K562 (cell line): ENCODE results near the gene KCNH3. TPM values are rescaled to one million over a fixed set of nuclear protein-coding genes. Genes with fewer than 3 reads are reported as not detected.
A peak's percentile ranks its signal among the peaks of the same experiment; 100 is the strongest.

Experiments used
- ATAC-seq: fragments of 200-7000 bp; cut with Tn5 transposase; 3 replicates; pipeline ENCODE4 v1.9.1; 2020; ENCODE audit warnings: moderate library complexity
- BruUV-seq: library from RNA; stranded (reverse); fragments of 400-500 nt; replicated peaks from 2 replicates; lab custom pipeline; 2021; lab: Mats Ljungman, UMichigan
- CTCF ChIA-PET: fragments of 300-600 bp; formaldehyde crosslinking; extraction: SDS; loops from one replicate; lab custom pipeline; 2021; ENCODE audit warnings: low intra/inter-chr PET ratio; lab: Yijun Ruan, JAX
- POLR2A ChIA-PET: fragments of 300-600, 350-650 bp; sonication (Branson Sonifier 250); formaldehyde crosslinking; extraction: SDS; loops from one replicate; lab custom pipeline; 2021; ENCODE audit warnings: antibody characterized with exemption, inconsistent platforms; lab: Yijun Ruan, JAX
- DNase-seq, 4 experiments: peaks; one replicate each; pipeline versions ENCODE4 v3.0.0 to v3.0.0-alpha.2; 2011 to 2018; ENCODE audit warnings: low spot score in 3 of 4, mixed read lengths in 3 of 4; ENCODE audit errors: extremely low read depth in 1 of 4
- FAIRE-seq: peaks from 2 replicates; lab custom pipeline; 2011; peaks lifted over from hg19 to GRCh38; lab: Jason Lieb, UNC
- H2AFZ ChIP-seq: 2 replicates; pipeline ENCODE4 v1.6.0; 2011; ENCODE audit warnings: low read depth, low read length, control low read depth, inconsistent platforms
- H3K27ac ChIP-seq: fragments of 200-600 bp; 3 replicates; pipeline ENCODE4 v1.8.0; 2011; ENCODE audit warnings: low read depth, mild to moderate bottlenecking, control low read depth, inconsistent platforms, low read length, moderate library complexity, mixed read lengths; ENCODE audit errors: extremely low read depth
- H3K27me3 ChIP-seq, 2 experiments: fragments of 300-600 bp in 1 of 2; 2 replicates in 1 of 2; 3 replicates in 1 of 2; pipeline versions ENCODE4 v1.6.0 to v1.8.0; 2011; ENCODE audit warnings: inconsistent platforms in 2 of 2, low read length in 2 of 2, mild to moderate bottlenecking in 1 of 2, mixed read lengths in 1 of 2, moderate library complexity in 1 of 2; ENCODE audit not compliant: control insufficient read depth in 2 of 2, insufficient read depth in 2 of 2
- H3K36me3 ChIP-seq: fragments of 300-600 bp; 3 replicates; pipeline ENCODE4 v1.8.0; 2011; ENCODE audit warnings: mild to moderate bottlenecking, low read length, inconsistent platforms; ENCODE audit not compliant: control insufficient read depth, insufficient read depth
- H3K4me1 ChIP-seq, 2 experiments: fragments of 200-600 bp in 1 of 2; replicated peaks in 1 of 2; 2 replicates in 1 of 2; 3 replicates in 1 of 2; pipeline versions ENCODE4 v1.5.1 to v1.8.0; 2011; ENCODE audit warnings: inconsistent platforms in 2 of 2, low read length in 2 of 2, mild to moderate bottlenecking in 1 of 2, mixed read lengths in 1 of 2, moderate library complexity in 1 of 2; ENCODE audit not compliant: control insufficient read depth in 2 of 2, insufficient read depth in 2 of 2
- H3K4me2 ChIP-seq: 2 replicates; pipeline ENCODE4 v1.6.1; 2011; ENCODE audit warnings: low read length, control low read depth, inconsistent platforms, mixed read lengths; ENCODE audit not compliant: insufficient read depth
- H3K4me3 ChIP-seq: fragments of 200-600 bp; sonication (generic), shearing (Covaris generic); 2 replicates; pipeline ENCODE4 v1.5.1; 2016; ENCODE audit warnings: control low read depth, inconsistent platforms
- H3K79me2 ChIP-seq: fragments of 200-600 bp; 3 replicates; pipeline ENCODE4 v1.8.0; 2011; ENCODE audit warnings: low read length, inconsistent platforms; ENCODE audit not compliant: control insufficient read depth, insufficient read depth
- H3K9ac ChIP-seq, 2 experiments: 2 replicates each; pipeline versions ENCODE4 v1.6.0 to v1.6.1; 2011; ENCODE audit warnings: low read depth in 2 of 2, low read length in 2 of 2, control low read depth in 1 of 2, inconsistent platforms in 1 of 2, mild to moderate bottlenecking in 1 of 2, mixed read lengths in 1 of 2; ENCODE audit not compliant: insufficient read depth in 1 of 2
- H3K9me1 ChIP-seq: one replicate; pipeline ENCODE4 v1.6.0; 2011; ENCODE audit warnings: inconsistent platforms, mild to moderate bottlenecking, low read length, moderate library complexity; ENCODE audit not compliant: control insufficient read depth, insufficient read depth
- H3K9me3 ChIP-seq: replicated peaks from 2 replicates; pipeline ENCODE4 v1.5.1; 2011; ENCODE audit warnings: low read depth, low read length, inconsistent platforms; ENCODE audit not compliant: control insufficient read depth, insufficient read depth
- H4K20me1 ChIP-seq: replicated peaks from 2 replicates; pipeline ENCODE4 v1.6.1; 2011; ENCODE audit warnings: low read length, inconsistent platforms, mixed read lengths; ENCODE audit not compliant: control insufficient read depth, insufficient read depth
- ARID4B ChIP-seq: sonication (generic); formaldehyde crosslinking; IDR thresholded peaks from 2 replicates; pipeline ENCODE4 v1.8.0; 2022; ENCODE audit warnings: mild to moderate bottlenecking, missing genetic modification reagents
- E2F5 ChIP-seq: sonication (generic); formaldehyde crosslinking; IDR thresholded peaks from 2 replicates; pipeline ENCODE4 v1.8.0; 2022; ENCODE audit warnings: mild to moderate bottlenecking, missing genetic modification reagents
- FOXJ2 ChIP-seq: fragments of 200-800 bp; sonication (Bioruptor generic); IDR thresholded peaks from 2 replicates; pipeline ENCODE4 v1.6.1; 2016; ENCODE audit warnings: missing genetic modification characterization, missing compliant biosample characterization
- HIVEP1 ChIP-seq: fragments of 250-450 bp; sonication (Bioruptor Pico); IDR thresholded peaks from 2 replicates; pipeline ENCODE4 v1.4.0; 2020; ENCODE audit warnings: mild to moderate bottlenecking
- PBX2 ChIP-seq, 2 experiments: IDR thresholded peaks in 1 of 2; conservative IDR thresholded peaks in 1 of 2; 2 replicates each; pipeline ENCODE4 v1.6.1; 2016; ENCODE audit warnings: low read depth in 2 of 2, mild to moderate bottlenecking in 1 of 2, missing compliant biosample characterization in 1 of 2, missing genetic modification characterization in 1 of 2, moderate library complexity in 1 of 2
- SAP30 ChIP-seq: fragments of 200-600 bp; sonication (generic); IDR thresholded peaks from 2 replicates; pipeline ENCODE4 v1.6.1; 2012; ENCODE audit warnings: borderline replicate concordance, low read depth, mild to moderate bottlenecking, moderate library complexity, low read length, control low read depth, inconsistent platforms; ENCODE audit not compliant: insufficient read depth, poor library complexity, severe bottlenecking
- SP1 ChIP-seq: sonication (generic); formaldehyde crosslinking; IDR thresholded peaks from 2 replicates; pipeline ENCODE4 v1.8.1; 2022; ENCODE audit warnings: mild to moderate bottlenecking, missing genetic modification reagents
- TEAD1 ChIP-seq, 2 experiments: fragments of 450-650 bp in 1 of 2; sonication (generic) in 1 of 2; formaldehyde crosslinking; IDR thresholded peaks; 2 replicates each; pipeline versions ENCODE4 v1.4.0 to v1.8.0; 2020 to 2022; ENCODE audit warnings: mild to moderate bottlenecking in 2 of 2, missing genetic modification reagents in 1 of 2
- ZNF511 ChIP-seq: sonication (generic); formaldehyde crosslinking; IDR thresholded peaks from 2 replicates; pipeline ENCODE4 v1.8.0; 2022; ENCODE audit warnings: mild to moderate bottlenecking, missing genetic modification reagents
- ZNF717 ChIP-seq: fragments of 250-450 bp; sonication (Bioruptor Pico); IDR thresholded peaks from 2 replicates; pipeline ENCODE4 v1.5.0; 2021
- WGBS: fragments of 100-300 bp; shearing (Covaris generic); methylation state at CpG from one replicate; pipeline ENCODE4 v1.1.6; 2016; ENCODE audit warnings: low coverage, mixed read lengths; ENCODE audit not compliant: insufficient coverage; ENCODE audit errors: missing lambda C conversion rate; 5-methylcytosine and 5-hydroxymethylcytosine counted together
- in situ Hi-C: fragments of 300-500 bp; cut with MboI; formaldehyde crosslinking; loops from 4 replicates; pipeline ENCODE4 v1.15.0; 2018; ENCODE audit warnings: inconsistent platforms, mixed read lengths
- intact Hi-C: fragments of 100-400 bp; cut with micrococcal nuclease; formaldehyde crosslinking; loops from 2 replicates; pipeline ENCODE4 v1.14.2; 2022
- polyA plus RNA-seq, 8 experiments: library from polyadenylated mRNA; depleted of rRNA in 4 of 8; stranded (reverse) in 5 of 8; unstranded in 3 of 8; fragments of >200 nt; fragmentation: Nextera tagmentation in 2 of 8; fragmentation: Illumina TruSeq in 1 of 8; extraction: Ambion mirVana in 2 of 8; extraction: Trizol in 1 of 8; gene quantifications; 2 replicates each; pipeline versions ENCODE4 v1.2.1 to v1.2.3, GENCODE V29; 2011 to 2014; ENCODE audit warnings: inconsistent platforms in 1 of 8, missing spikeins in 1 of 8
- total RNA-seq, 7 experiments: library from RNA; depleted of rRNA in 6 of 7; stranded (reverse); fragments of >200 nt in 6 of 7; fragmentation: Illumina TruSeq in 2 of 7; extraction: Trizol in 2 of 7; gene quantifications; 2 replicates each; pipeline versions ENCODE4 v1.2.1 to v1.2.3, GENCODE V29; 2011 to 2021; ENCODE audit warnings: low replicate concordance in 1 of 7

KCNH3 gene
- total and polyA plus RNA-seq, 9 of the 15 experiments (the other 6 are each of a cell fraction or from before 2014, with no cell fraction given): 0.01 to 0.09 TPM; not detected in 7

- Histone ChIP-seq H2AFZ (peak overlapping the region; percentile 89), H3K27me3 (no peaks in the 10 kb centered on the region), H3K9me3 (no peaks in the 10 kb centered on the region), H3K27ac (peak overlapping the region; percentile 90), H3K9me1 (no peaks in the 10 kb centered on the region), H3K36me3 (peaks cover 44% of the 10 kb centered on the region; the same call in 2 of the 3 replicates), H3K4me3 (peak overlapping the region; percentile 81), H3K4me1 (peaks cover 5 to 8% of the 10 kb centered on the region in 2 experiments; a peak in 3 of 5 replicates), H3K79me2 (peaks cover 51% of the 10 kb centered on the region), H3K4me2 (peak overlapping the region; percentile 99), H3K9ac (peak overlapping the region; percentile 95 to 96), H4K20me1 (no peaks in the 10 kb centered on the region)
- POLR2A ChIA-PET: interaction anchor here (0.6 to 2.2 kb wide), 6 partner anchors 10 to 1672 kb away, joined by 3 to 8 read pairs (median 4); partner anchors contain the start of gene SPATS2
- CTCF ChIA-PET: interaction anchor here (0.7 kb wide), 1 partner anchor 12 kb away, joined by 3 read pairs; no protein-coding TSS in a partner anchor
- 0% methylated on average over 19 of the region's 19 CpGs for WGBS
- intact Hi-C loops (no loop called here), in situ Hi-C loops (no loop called here)
- ATAC-seq: peak; percentile 84
- peak in 2 of 4 experiments; percentile 41 to 58 for DNase-seq
- peak; percentile 72 for FAIRE-seq
- TSS peak; percentile 64 for BruUV-seq
- TF ChIP-seq TEAD1 (CRISPR knock-in tag; IDR thresholded peaks at IDR 0.05): peak in 1 of 2 experiments; percentile 56; a peak in 1 of 4 replicates
- no peak for TF ChIP-seq PBX2 (CRISPR knock-in tag; IDR thresholded peaks at IDR 0.05; ENCODE audit: low read depth)
- TF ChIP-seq PBX2 (tag; conservative IDR thresholded peaks at IDR 0.05; ENCODE audit: low read depth): 0 out of 2 replicates have a peak, but pooled peaks have one; percentile 24
- TF ChIP-seq ZNF511 (CRISPR knock-in tag): peak; percentile 20; the same call in 1 of the 2 replicates
- TF ChIP-seq SAP30: peak; percentile 63
- TF ChIP-seq E2F5: no peak
- 0 out of 2 replicates have a peak, but pooled peaks have one; percentile 15 for TF ChIP-seq SP1 (CRISPR knock-in tag)
- no peak for TF ChIP-seq HIVEP1 (CRISPR knock-in tag)
- TF ChIP-seq ARID4B (CRISPR knock-in tag): peak; percentile 76
- no peak for TF ChIP-seq ZNF717
- 0 out of 2 replicates have a peak, but pooled peaks have one; percentile 26 for TF ChIP-seq FOXJ2
Measured at GRCh38 chr12:49568442-49569162, 29.8 kb downstream of the KCNH3 start.
